Left ventricle myocardium superior (tissue), 1 donor: ENCODE data around the gene S100P. TPM values are rescaled to one million over a fixed set of nuclear protein-coding genes. Genes with fewer than 3 reads are reported as not detected.
A peak's percentile ranks its signal among the peaks of the same experiment; 100 is the strongest.
"Not testable (repeated sequence)": the region's sequence is repeated elsewhere in the genome, so short reads cannot be mapped to it uniquely, and the experiment has no call there.

Experiments
- ATAC-seq: fragments of 200-7000 bp; cut with Tn5 transposase; one replicate; pipeline ENCODE4 v1.9.1; 2020; ENCODE audit warnings: mild to moderate bottlenecking, moderate library complexity
- DNase-seq: peaks from one replicate; pipeline ENCODE4 v3.0.0-alpha.2; 2020
- intact Hi-C: fragments of 100-400 bp; cut with micrococcal nuclease; formaldehyde crosslinking; loops from one replicate; pipeline ENCODE4 v1.11.0; 2022
- long read RNA-seq: library from polyadenylated mRNA; unstranded; transcript quantifications from one replicate; pipeline ENCODE4 v2.0.0, GENCODE V29; 2021
- total RNA-seq: library from RNA; stranded (reverse); fragmentation: NEBNext Ultra II Directional; extraction: Animal tissue kit (Norgen Biotek cat#: 25700); gene quantifications from one replicate; pipeline ENCODE4 v1.2.1, GENCODE V29; 2021
- donor health status: DM: no; HTN: yes; CAD: no; lungs with severe emphysema.

S100P gene
- 1.1 TPM for total RNA-seq
- long read RNA-seq: 0 reads

DNA sequence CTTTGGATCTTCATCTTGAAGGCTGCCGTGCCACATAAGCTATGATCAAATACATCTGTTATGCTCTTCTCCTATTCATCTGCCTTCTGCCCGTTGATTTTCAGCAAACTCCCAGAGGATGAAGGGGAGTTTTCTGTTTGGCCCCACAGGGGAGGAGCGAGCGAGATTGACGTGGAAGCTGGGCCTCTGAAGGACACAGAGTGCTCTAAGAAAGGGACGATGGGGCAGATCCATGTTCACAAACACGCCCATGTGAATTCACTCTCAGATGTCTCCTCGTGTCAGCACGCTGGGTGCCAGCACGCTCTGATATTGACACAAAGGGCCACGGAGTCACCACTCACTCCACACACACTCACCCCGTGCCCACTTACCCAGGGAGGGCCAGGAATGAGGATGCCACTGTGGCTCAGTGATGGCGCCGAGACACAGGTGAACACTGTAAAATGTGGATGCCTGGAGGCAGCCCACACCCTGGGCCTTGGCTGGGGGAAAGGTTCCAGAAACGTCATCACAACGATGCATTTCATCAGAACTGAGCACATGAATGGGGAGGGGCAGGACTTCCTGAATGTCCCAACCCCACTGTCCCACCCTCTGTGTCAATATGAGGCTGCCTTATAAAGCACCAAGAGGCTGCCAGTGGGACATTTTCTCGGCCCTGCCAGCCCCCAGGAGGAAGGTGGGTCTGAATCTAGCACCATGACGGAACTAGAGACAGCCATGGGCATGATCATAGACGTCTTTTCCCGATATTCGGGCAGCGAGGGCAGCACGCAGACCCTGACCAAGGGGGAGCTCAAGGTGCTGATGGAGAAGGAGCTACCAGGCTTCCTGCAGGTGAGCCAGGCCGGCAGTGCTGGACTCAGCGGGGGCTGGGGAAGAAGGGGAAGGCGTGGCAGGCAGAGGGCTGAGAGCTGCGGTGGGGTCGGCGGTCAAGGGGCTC lies at the start of gene S100P:
TSS of gene S100P (plus strand) at position 648 of the 946 bp plus-strand sequence. CDS start at position 703, 55 bp downstream.
- ATAC-seq (no peak), DNase-seq (no peak)
- intact Hi-C loops: no loop called here

DNA sequence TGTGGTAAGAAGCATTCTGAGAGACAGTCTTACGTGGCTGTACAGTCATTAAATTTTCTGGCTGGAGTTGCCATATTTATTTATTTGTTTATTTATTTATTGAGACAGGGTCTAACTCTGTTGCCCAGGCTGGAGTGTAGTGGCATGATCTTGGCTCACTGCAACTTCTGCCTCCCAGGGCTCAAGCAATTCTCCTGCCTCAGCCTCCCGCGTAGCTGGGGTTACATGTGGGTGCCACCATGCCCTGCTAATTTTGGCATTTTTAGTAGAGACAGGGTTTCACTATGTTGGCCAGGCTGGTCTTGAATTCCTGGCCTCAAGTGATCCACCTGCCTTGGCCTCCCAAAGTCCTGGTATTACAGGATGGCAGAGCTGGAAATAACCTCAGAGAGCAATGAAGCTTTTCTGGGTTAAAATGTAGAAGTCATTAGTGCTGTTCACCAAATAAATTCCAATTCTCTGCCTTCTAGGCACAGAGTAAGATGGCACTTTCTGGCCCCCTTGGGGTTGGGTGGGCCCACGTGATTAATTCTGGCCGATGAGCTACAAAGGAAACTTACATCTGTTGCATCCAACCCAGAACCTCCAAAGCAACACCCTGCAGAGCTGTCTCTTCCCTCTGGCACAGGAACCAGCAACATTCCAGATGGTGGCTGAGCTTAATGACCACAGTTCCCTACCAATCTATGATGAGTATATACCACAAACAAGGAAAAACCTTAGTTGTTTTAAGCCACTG lies 48.7 kb upstream of the S100P start:
- intact Hi-C loops: no loop called here
- DNase-seq: no peak
- no peak for ATAC-seq

DNA sequence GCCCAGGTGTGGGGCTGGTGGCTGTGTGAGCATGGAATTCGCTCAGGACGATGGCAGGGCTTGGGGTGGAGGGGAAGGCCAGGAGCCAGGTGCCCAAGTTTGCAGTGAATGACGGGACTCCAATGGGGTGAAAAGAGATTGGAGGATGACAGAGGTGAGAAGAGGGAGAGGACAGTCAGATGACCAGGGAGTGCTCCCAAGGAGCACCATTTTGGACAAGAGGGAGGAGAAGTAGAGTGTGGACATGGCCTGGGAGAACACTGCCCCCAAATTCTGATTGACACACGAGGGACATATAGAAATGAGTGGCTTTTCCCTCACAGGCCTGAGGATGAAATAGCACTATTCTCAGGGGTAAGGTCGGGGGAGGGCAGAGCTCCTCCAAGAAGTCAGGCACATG lies 46.5 kb upstream of the S100P start:
- DNase-seq (no peak), ATAC-seq (no peak)
- intact Hi-C loops: no loop called here

DNA sequence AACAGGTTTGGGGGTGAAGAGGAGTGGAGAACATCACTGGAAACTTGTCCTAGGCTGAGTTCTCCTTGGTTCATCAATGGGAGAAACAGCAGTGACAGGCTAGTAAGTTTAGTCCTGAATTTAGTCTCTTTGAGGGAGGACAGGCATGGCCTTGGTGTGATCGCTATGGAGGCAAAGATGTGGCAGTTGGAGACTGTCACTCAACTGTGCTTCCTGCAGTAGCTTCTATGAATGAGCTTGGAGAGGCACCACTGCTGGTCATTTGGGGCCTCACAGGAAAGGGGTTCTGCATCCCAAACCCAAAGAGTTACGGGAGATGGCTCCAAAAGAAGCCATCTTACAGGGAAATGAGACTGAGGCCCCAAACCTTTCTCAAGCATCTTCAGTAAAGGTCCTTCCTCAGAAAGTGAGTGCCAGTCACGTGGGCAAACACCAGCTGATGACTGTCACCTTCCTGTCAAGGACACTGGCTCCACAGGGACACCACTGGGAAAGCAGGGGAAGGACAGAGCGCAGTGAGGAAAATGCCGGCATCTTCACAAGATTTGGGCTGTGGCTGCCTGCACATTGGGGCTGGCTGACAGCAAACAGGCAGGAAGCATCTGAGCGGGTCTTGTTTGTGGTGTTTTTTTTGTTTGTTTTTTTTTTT lies 46.0 kb upstream of the S100P start:
- peak; percentile 34 for ATAC-seq
- intact Hi-C loops: no loop called here
- DNase-seq: no peak

DNA sequence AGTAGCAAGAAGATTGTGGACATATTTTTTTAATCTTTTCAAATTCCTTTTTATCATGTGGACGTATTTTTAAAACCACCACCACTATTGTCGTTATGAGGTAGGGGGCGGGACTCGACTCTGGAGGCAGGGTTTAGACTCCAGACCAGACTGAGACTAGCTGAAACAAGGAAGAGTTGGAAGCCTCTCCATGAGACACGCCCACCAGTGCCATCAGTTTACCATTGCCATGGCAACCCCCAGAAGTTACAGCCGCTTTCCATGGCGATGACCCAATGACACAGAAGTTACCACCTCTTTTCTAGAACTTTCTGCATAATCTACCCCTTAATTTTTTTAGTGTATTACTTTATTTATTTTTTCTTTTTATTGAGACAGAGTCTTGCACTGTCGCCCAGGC lies 44.5 kb upstream of the S100P start:
- no peak for ATAC-seq
- no peak for DNase-seq
- intact Hi-C loops: no loop called here

DNA sequence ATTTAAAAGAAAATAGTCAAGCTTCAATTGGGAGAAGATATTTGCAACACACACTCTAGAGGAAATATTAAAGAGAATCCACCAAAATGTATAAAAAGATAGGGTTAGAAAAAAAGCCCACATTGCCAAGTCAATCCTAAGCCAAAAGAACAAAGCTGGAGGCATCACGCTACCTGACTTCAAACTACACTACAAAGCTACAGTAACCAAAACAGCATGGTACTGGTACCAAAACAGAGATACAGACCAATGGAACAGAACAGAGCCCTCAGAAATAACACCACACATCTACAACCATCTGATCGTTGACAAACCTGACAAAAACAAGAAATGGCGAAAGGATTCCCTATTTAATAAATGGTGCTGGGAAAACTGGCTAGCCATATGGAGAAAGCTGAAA lies 39.5 kb upstream of the S100P start:
- ATAC-seq, DNase-seq, intact Hi-C loops: not testable (repeated sequence)

DNA sequence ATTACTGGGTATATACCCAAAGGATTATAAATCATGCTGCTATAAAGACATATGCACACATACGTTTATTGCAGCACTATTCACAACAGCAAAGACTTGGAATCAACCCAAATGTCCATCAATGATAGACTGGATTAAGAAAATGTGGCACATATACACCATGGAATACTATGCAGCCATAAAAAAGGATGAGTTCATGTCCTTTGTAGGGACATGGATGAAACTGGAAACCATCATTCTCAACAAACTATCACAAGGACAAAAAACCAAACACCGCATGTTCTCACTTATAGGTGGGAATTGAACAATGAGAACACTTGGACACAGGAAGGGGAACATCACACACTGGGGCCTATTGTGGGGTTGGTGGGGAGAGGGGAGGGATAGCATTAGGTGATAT lies 38.4 kb upstream of the S100P start:
- DNase-seq, ATAC-seq, intact Hi-C loops: not testable (repeated sequence)

DNA sequence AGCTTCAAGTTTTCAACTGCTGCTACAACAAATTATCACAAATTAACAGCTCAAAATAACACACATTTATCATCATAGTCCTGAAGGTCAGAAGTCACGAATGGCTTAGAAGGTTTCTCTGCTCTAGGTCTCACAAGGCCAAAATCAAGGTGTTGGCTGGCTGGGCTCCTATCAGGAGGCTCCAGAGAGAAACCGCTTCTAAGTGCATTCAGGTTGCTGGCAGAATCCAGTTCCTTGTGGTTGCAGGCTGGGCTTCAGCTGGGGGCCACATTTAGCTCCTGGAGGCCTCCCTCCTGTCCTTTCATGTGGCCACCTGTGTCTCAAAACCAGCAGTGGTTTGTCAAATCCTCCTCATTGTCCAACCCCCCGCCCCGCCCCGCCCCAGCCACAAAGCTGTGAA lies 37.8 kb upstream of the S100P start:
- DNase-seq (no peak), ATAC-seq (no peak)
- intact Hi-C loops: no loop called here

DNA sequence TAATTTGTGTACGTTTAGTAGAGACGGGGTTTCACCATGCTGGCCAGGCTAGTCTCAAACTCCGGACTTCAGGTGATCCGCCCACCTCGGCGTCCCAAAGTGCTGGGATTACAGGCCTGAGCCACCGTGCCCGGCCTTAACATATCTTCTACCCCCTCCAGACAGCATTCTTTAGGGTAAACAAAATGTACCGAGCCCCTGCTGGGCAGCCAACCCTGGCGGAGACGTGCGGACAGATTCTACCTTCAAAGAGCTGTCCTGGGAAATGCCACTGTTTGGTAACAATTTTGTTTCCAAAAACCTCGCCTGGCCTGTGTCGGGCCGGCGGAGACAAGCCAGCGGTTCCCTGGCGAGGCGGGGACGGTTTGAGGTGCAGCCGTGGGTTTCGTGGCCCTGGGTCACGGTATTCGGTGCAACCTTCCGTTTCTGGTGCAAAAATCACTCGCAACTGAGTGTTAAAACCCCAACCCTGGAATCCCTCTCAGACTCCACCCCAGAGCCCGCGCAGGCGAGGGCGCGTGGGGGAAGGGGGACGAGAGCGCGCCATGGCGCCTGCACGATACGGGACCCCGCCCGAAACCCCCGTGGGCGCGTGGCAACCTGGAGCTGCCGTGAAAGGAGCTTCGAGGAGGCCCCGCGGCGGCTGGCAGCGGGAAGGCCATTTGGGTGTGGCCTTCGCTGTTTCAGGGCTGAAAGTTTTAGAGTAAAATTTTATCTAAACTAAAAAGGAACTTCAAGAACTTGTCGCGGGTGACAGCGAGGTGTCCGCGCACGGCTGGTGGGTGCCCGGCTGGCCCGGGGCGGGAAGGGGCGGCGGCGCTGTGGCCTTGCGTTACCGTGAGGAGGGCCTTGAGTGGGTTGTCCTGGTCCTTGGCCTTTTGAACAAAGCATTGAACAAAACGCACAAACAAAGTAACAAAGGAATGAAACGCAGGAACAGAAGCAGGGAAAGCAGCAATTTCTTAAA lies 36.2 kb upstream of the S100P start:
- DNase-seq (no peak), ATAC-seq (no peak)
- intact Hi-C loops: no loop called here

DNA sequence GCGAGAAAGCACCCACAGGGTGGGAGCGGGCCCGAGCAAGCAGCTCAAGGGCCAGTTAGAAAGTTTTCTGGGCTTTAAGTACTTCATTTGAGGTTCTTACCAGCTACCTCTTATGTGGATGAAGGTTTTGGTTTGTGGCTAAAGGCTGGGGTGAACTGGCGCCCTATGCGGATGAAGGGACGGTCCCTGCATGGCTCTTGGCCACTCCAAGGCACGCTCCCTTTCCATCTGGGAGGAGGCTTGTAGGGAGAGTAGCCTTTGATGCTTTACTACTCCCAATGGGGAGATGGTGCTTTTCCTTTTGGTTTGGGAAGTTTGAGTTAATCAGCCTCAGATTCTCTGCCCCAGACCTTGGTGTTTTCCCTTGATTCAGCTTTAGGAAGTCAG lies 35.5 kb upstream of the S100P start:
- ATAC-seq: peak; percentile 25
- DNase-seq: no peak
- intact Hi-C loops: no loop called here

DNA sequence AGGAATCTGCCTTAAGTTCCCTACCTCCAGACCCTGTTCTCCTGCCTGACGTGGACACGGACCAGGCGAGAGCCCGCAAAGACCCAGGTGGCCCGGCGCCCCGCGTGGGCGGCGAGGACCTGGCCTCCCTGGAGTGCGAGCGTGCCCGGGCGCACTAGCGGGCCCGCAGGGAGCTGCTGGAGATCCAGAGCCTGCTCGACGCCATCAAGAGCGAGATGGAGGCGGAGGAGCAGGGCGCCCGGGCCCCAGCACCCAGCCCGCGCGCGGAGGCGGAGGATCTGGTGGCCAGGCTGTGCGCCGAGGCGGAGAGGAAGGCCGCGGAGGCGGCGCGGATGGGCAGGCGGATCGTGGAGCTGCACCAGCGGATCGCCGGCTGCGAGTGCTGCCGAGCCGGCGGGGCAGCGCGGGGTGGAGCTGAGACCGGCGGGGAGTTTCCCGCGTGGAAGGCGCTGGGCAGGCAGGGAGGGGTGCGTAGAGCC lies 35.0 kb upstream of the S100P start:
- DNase-seq: peak; percentile 77
- ATAC-seq: peak; percentile 87
- intact Hi-C loops: no loop called here

DNA sequence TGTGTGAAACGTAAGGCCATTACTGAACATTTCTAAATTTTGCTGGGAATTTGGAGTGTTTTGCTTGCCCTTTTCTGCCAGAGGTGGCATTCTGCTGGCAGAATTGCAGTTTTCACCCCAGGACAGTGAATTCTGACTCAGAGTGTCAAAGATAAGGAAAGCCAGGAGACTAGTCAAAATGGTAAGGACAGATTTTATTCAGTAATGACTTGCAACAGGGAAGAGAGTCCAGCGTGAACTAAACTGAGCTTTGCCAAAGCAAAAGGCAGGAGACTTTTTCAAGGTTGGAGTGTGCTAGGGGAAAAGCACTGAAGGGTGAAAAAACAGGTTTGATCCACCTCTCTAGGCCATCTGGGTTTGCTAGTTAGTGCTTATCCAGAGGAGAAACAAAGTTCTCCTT lies 33.8 kb upstream of the S100P start:
- intact Hi-C loops: no loop called here
- no peak for ATAC-seq
- DNase-seq: no peak

DNA sequence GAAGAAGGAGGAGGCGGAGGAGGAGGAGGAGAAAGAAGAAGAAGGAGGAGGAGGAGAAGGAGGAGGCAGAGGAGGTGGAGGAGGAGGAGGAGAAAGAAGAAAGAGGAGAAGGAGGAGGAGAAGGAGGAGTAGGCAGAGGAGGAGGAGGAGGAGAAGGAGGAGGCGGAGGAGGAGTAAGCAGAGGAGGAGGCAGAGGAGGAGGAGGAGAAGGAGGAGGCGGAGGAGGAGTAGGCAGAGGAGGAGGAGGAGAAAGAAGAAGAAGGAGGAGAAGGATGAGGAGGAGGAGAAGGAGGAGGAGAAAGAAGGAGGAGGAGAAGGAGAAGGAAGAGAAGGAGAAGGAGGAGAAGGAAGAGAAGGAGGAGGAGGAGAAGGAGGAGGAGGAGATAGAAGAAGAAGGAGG lies 33.2 kb upstream of the S100P start:
- intact Hi-C loops: no loop called here
- peak; percentile 29 for ATAC-seq
- no peak for DNase-seq

DNA sequence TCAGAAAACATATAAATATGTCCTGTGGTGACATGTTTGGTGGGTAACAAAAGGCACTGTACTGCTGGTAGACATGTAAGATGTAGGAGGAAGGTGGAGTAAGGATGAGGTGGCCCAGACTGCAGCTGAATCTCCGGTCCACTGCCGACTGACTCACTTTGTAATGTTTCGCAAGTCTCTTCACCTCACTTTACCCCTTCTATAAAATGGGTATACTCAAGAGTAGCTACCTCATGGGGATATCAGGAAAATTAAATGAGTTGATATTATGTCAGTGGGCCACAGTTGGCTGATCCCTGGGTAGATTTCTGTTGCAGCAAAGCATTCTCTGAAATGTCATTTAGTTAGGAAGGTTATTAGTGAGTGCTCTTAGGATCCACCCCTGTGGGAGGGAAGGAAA lies 31.1 kb upstream of the S100P start:
- DNase-seq (no peak), ATAC-seq (no peak)
- intact Hi-C loops: no loop called here

DNA sequence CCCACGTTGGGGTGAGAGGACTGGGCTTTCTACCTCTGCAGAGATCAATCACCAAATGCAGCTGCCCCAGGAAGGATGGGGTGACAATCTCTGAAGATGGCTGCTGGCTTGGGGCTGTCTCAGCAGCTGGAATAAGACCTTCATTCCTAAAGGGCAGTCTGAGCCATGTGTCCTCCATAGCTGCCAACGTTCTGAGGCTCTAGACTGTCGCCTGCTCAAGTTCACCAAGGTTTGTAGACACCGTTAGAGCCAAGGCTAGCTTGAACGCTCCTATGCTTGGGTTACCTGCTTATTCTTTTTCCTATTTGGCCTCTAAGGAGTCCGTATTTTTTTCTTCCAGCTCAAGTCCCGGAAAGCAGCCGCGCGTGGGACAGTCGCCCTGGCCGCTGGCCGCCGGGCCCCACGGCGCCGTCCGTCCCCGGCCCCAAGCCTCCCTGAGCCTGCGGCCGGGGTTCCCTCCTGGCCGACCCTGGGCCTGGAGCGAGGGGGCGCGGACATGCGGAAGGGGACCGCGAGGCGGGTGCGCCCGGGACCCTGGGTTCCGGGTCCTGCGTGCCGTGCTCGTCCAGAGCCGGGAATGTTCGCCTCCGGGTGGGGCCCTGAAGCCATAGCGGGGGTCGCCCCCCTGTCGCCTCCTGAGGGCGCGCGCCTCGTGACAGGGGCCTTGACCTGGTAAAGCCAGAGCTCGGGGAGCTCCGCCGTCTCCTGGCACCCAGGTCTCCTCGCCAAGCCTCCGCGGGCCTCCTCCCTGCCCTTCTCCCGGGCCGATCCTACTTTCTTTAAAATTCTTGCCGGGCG lies 29.9 kb upstream of the S100P start:
- intact Hi-C loops: no loop called here
- ATAC-seq: peak; percentile 36
- DNase-seq: no peak

DNA sequence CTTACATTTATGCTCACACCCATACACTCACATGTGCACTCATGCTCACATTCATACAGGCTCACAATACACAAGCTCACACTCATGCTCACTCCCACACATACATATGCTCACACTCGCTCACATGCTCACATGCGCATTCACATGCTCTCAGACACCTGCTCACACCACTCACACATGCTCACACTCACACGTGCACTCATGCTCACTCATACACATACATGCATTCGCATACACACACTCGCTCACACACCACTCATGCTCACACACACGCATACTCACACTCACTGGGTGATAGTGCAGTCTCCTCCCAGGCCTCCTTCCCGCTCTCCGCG lies 28.4 kb upstream of the S100P start:
- intact Hi-C loops: no loop called here
- ATAC-seq: no peak
- no peak for DNase-seq

DNA sequence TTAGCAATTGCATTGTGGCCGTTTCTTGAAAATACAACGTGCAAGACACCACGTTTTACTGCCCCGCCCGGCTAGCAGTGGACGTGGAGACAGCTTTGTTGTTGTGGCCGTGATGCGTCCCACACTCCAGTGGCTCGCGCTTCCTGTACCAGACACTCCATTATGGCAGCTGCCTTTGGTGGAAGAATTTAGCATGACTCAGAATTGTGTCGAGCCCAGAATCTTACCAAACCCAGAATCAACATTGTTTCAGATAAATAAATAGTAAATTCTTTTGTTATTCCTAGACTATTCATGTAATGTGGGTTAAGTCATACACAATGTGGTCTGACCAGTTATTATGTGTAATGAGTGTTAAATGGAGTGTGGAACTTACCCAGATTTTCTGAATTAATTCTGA lies 25.3 kb upstream of the S100P start:
- ATAC-seq: no peak
- no peak for DNase-seq
- intact Hi-C loops: no loop called here

DNA sequence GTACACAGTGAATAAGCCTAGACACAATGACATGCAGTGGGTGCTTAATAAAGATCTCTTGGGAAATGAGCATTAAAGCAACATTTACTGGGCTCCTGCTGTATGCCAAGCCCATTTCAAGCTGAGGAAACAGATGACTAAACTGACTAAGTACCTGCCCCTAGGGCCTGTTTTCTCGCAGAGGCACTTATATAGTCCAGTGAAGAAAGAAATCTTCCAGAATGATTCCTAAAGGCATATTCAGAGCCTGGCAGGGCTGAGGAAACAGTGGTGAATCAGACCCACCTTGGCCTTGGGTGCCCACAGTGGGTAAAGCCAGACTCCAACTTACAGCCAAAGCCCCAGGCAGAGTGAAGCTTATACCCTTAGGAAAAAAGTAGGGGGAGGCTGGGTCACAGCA lies 22.0 kb upstream of the S100P start:
- no peak for ATAC-seq
- intact Hi-C loops: no loop called here
- no peak for DNase-seq
